K562 (cell line): ENCODE data around the gene GGA3. TPM values are rescaled to one million over a fixed set of nuclear protein-coding genes. Genes with fewer than 3 reads are reported as not detected.

ENCODE experiments used
- ARHGAP35 ChIP-seq: fragments of 450-650 bp; IDR thresholded peaks from 2 replicates; pipeline ENCODE4 v1.6.1; 2018; ENCODE audit not compliant: partially characterized antibody
- ARID1B ChIP-seq: fragments of 450-650 bp; IDR thresholded peaks from 2 replicates; pipeline ENCODE4 v1.6.1; 2016; ENCODE audit warnings: antibody characterized with exemption, mild to moderate bottlenecking, inconsistent platforms
- CBX5 ChIP-seq: IDR thresholded peaks from 2 replicates; pipeline ENCODE4 v1.6.1; 2014; ENCODE audit warnings: low read depth, borderline replicate concordance
- E2F6 ChIP-seq, 2 experiments: IDR thresholded peaks; 2 replicates each; pipeline ENCODE4 v1.6.1; 2011; ENCODE audit warnings: borderline replicate concordance in 1 of 2, control low read depth in 1 of 2, low read depth in 1 of 2, low read length in 1 of 2, mild to moderate bottlenecking in 1 of 2, mixed read lengths in 1 of 2, moderate library complexity in 1 of 2; ENCODE audit not compliant: insufficient read depth in 1 of 2, insufficient read length in 1 of 2, poor library complexity in 1 of 2, severe bottlenecking in 1 of 2; ENCODE audit errors: extremely low read depth in 1 of 2
- EGR1 ChIP-seq: fragments of 450-650 bp; conservative IDR thresholded peaks from 2 replicates; pipeline ENCODE4 v1.6.1; 2017; ENCODE audit warnings: mild to moderate bottlenecking
- FIP1L1 ChIP-seq: fragments of 200-400 bp; formaldehyde crosslinking; IDR thresholded peaks from 2 replicates; pipeline ENCODE4 v1.6.1; 2018; ENCODE audit warnings: mild to moderate bottlenecking, low read depth, low read length; ENCODE audit not compliant: poor library complexity, severe bottlenecking
- FOXA1 ChIP-seq: fragments of 450-650 bp; IDR thresholded peaks from 2 replicates; pipeline ENCODE4 v1.6.1; 2016; ENCODE audit warnings: mild to moderate bottlenecking, borderline replicate concordance
- FOXJ2 ChIP-seq: fragments of 200-800 bp; sonication (Bioruptor generic); IDR thresholded peaks from 2 replicates; pipeline ENCODE4 v1.6.1; 2016; ENCODE audit warnings: missing genetic modification characterization, missing compliant biosample characterization
- FOXJ3 ChIP-seq: sonication (generic); formaldehyde crosslinking; IDR thresholded peaks from 2 replicates; pipeline ENCODE4 v1.4.0; 2020; ENCODE audit warnings: mild to moderate bottlenecking, missing genetic modification reagents
- GABPB1 ChIP-seq: sonication (generic); formaldehyde crosslinking; IDR thresholded peaks from 2 replicates; pipeline ENCODE4 v1.8.0; 2022; ENCODE audit warnings: mild to moderate bottlenecking, missing genetic modification reagents
- GATA2 ChIP-seq: sonication (generic); formaldehyde crosslinking; IDR thresholded peaks from 2 replicates; pipeline ENCODE4 v1.4.0; 2020; ENCODE audit warnings: mild to moderate bottlenecking, missing genetic modification reagents
- GATAD2B ChIP-seq: fragments of 450-650 bp; IDR thresholded peaks from 2 replicates; pipeline ENCODE4 v1.6.1; 2017; ENCODE audit warnings: mild to moderate bottlenecking, borderline replicate concordance
- HEY1 ChIP-seq: fragments of 250-450 bp; sonication (Bioruptor Pico); IDR thresholded peaks from 2 replicates; pipeline ENCODE4 v1.5.0; 2020; ENCODE audit warnings: mild to moderate bottlenecking, moderate library complexity, borderline replicate concordance
- HMGN3 ChIP-seq: IDR thresholded peaks from 2 replicates; pipeline ENCODE4 v1.6.1; 2011; ENCODE audit warnings: borderline replicate concordance, low read depth, mild to moderate bottlenecking, mixed read lengths, low read length; ENCODE audit not compliant: insufficient read length; ENCODE audit errors: extremely low read depth
- KDM5B ChIP-seq: fragments of 200-600 bp; sonication (generic); IDR thresholded peaks from 2 replicates; pipeline ENCODE4 v1.6.1; 2012; ENCODE audit warnings: low read depth, mild to moderate bottlenecking, moderate library complexity, low read length, control low read depth, inconsistent platforms; ENCODE audit not compliant: insufficient replicate concordance
- NCOR1 ChIP-seq: fragments of 450-650 bp; IDR thresholded peaks from 2 replicates; pipeline ENCODE4 v1.6.1; 2016; ENCODE audit warnings: mild to moderate bottlenecking, moderate library complexity
- NR1H2 ChIP-seq: sonication (generic); formaldehyde crosslinking; IDR thresholded peaks from 2 replicates; pipeline ENCODE4 v1.4.0; 2020; ENCODE audit warnings: mild to moderate bottlenecking, missing genetic modification reagents
- POLR2G ChIP-seq: fragments of 200-400 bp; formaldehyde crosslinking; IDR thresholded peaks from 2 replicates; pipeline ENCODE4 v1.6.1; 2017; ENCODE audit warnings: low read depth, mild to moderate bottlenecking, antibody characterized with exemption, low read length, moderate library complexity
- RBFOX2 ChIP-seq: fragments of 200-400 bp; formaldehyde crosslinking; IDR thresholded peaks from 2 replicates; pipeline ENCODE4 v1.6.1; 2017; ENCODE audit warnings: low read depth, mild to moderate bottlenecking, low read length, moderate library complexity
- RBM39 ChIP-seq: fragments of 200-400 bp; formaldehyde crosslinking; optimal IDR thresholded peaks from 2 replicates; pipeline ENCODE3; 2018; ENCODE audit warnings: low read depth, low read length
- RNF219 ChIP-seq: fragments of 250-450 bp; sonication (Bioruptor Pico); IDR thresholded peaks from 2 replicates; pipeline ENCODE4 v1.5.0; 2022; ENCODE audit warnings: mild to moderate bottlenecking
- SMARCA4 ChIP-seq: fragments of 450-650 bp; IDR thresholded peaks from 2 replicates; pipeline ENCODE4 v1.6.1; 2016
- SP1 ChIP-seq: sonication (generic); formaldehyde crosslinking; IDR thresholded peaks from 2 replicates; pipeline ENCODE4 v1.8.1; 2022; ENCODE audit warnings: mild to moderate bottlenecking, missing genetic modification reagents
- TARDBP ChIP-seq: fragments of 450-650 bp; IDR thresholded peaks from 2 replicates; pipeline ENCODE4 v1.6.1; 2016
- TCFL5 ChIP-seq: fragments of 250-450 bp; sonication (Bioruptor Pico); conservative IDR thresholded peaks from 2 replicates; pipeline ENCODE4 v1.6.1; 2021; ENCODE audit warnings: mild to moderate bottlenecking, moderate library complexity, matching md5 sums
- U2AF1 ChIP-seq: fragments of 200-400 bp; formaldehyde crosslinking; optimal IDR thresholded peaks from 2 replicates; pipeline ENCODE3; 2017; ENCODE audit warnings: mild to moderate bottlenecking, low read depth, low read length, moderate library complexity
- ZKSCAN1 ChIP-seq: fragments of 150-350 bp; IDR thresholded peaks from 2 replicates; pipeline ENCODE4 v1.6.1; 2016; ENCODE audit warnings: low read depth, low read length
- ZNF785 ChIP-seq: fragments of 250-450 bp; sonication (Bioruptor Pico); IDR thresholded peaks from 2 replicates; pipeline ENCODE4 v1.4.0; 2020; ENCODE audit warnings: mild to moderate bottlenecking
- polyA plus RNA-seq, 8 experiments: library from polyadenylated mRNA; depleted of rRNA in 4 of 8; stranded (reverse) in 5 of 8; unstranded in 3 of 8; fragments of >200 nt; fragmentation: Nextera tagmentation in 2 of 8; fragmentation: Illumina TruSeq in 1 of 8; extraction: Ambion mirVana in 2 of 8; extraction: Trizol in 1 of 8; gene quantifications; 2 replicates each; pipeline versions ENCODE4 v1.2.1 to v1.2.3, GENCODE V29; 2011 to 2014; ENCODE audit warnings: inconsistent platforms in 1 of 8, missing spikeins in 1 of 8
- total RNA-seq, 7 experiments: library from RNA; depleted of rRNA in 6 of 7; stranded (reverse); fragments of >200 nt in 6 of 7; fragmentation: Illumina TruSeq in 2 of 7; extraction: Trizol in 2 of 7; gene quantifications; 2 replicates each; pipeline versions ENCODE4 v1.2.1 to v1.2.3, GENCODE V29; 2011 to 2021; ENCODE audit warnings: low replicate concordance in 1 of 7

The GGA3 gene
- total and polyA plus RNA-seq, 9 of the 15 experiments (the other 6 are each of a cell fraction or from before 2014, with no cell fraction given) = 5.7 to 64.9 (median 25.4) TPM

- TF ChIP-seq RNF219 (CRISPR knock-in tag) (no peak), POLR2G (peak; percentile 83), ZKSCAN1 (no peak), SMARCA4 (no peak), GABPB1 (CRISPR knock-in tag) (peak; percentile 76), TCFL5 (CRISPR knock-in tag) (no peak), ARID1B (no peak), NR1H2 (CRISPR knock-in tag) (no peak), HEY1 (CRISPR knock-in tag) (no peak), CBX5 (no peak), FOXJ2 (tag) (no peak), RBM39 (peak; percentile 68), E2F6 (IDR thresholded peaks at IDR 0.05; ENCODE audit: borderline replicate concordance in 1 of 2, extremely low read depth in 1 of 2, insufficient read depth in 1 of 2, insufficient read length in 1 of 2, low read depth in 1 of 2, low read length in 1 of 2, poor library complexity in 1 of 2, severe bottlenecking in 1 of 2) (peak; percentile 65 to 75), HMGN3 (peak; percentile 67), GATA2 (CRISPR knock-in tag) (no peak), SP1 (CRISPR knock-in tag) (0 out of 2 replicates have a peak, but pooled peaks have one; percentile 30), KDM5B (peak; percentile 61), FOXA1 (no peak), EGR1 (peak; percentile 14; the same call in 1 of the 2 replicates), U2AF1 (peak; percentile 85), FIP1L1 (peak; percentile 93), RBFOX2 (peak; percentile 74), ZNF785 (CRISPR knock-in tag) (no peak), FOXJ3 (CRISPR knock-in tag) (no peak), NCOR1 (no peak), ARHGAP35 (no peak), TARDBP (peak; percentile 17; the same call in 1 of the 2 replicates), GATAD2B (no peak; the same call in none of the 2 replicates)
Observed at GRCh38 chr17:75271233-75271954, 10.0 kb upstream of the GGA3 start (continued).
